Neuronal stem cell (in vitro differentiated cells): ENCODE results near the gene NRXN3.
A peak's percentile ranks its signal among the peaks of the same experiment; 100 is the strongest.

Experiments
- DNase-seq: peaks from one replicate; pipeline ENCODE4 v3.0.0-alpha.2; 2013; ENCODE audit warnings: low spot score
- H2AFZ ChIP-seq: one replicate; pipeline ENCODE4 v1.6.1; 2013; ENCODE audit warnings: mild to moderate bottlenecking, low read length, inconsistent platforms
- H2AK5ac ChIP-seq: 2 replicates; pipeline ENCODE4 v1.6.1; 2013; ENCODE audit warnings: low read depth, mild to moderate bottlenecking, inconsistent platforms, low read length, moderate library complexity, mixed read lengths
- H2BK120ac ChIP-seq: 2 replicates; pipeline ENCODE4 v1.6.1; 2013; ENCODE audit warnings: low read depth, mild to moderate bottlenecking, inconsistent platforms, low read length, moderate library complexity, mixed read lengths
- H2BK12ac ChIP-seq: one replicate; pipeline ENCODE4 v1.6.1; 2013; ENCODE audit warnings: low read length, inconsistent platforms
- H2BK15ac ChIP-seq: 2 replicates; pipeline ENCODE4 v1.6.1; 2013; ENCODE audit warnings: mild to moderate bottlenecking, low read length, inconsistent platforms, mixed read lengths
- H2BK5ac ChIP-seq: one replicate; pipeline ENCODE4 v1.6.1; 2013; ENCODE audit warnings: inconsistent platforms, mild to moderate bottlenecking, low read length, moderate library complexity
- H3K14ac ChIP-seq: one replicate; pipeline ENCODE4 v1.6.1; 2013; ENCODE audit warnings: low read length, inconsistent platforms
- H3K18ac ChIP-seq: 2 replicates; pipeline ENCODE4 v1.6.1; 2013; ENCODE audit warnings: low read length, inconsistent platforms
- H3K23ac ChIP-seq: 2 replicates; pipeline ENCODE4 v1.6.1; 2013; ENCODE audit warnings: low read depth, mild to moderate bottlenecking, mixed read lengths, low read length, inconsistent platforms; ENCODE audit not compliant: poor library complexity
- H3K27ac ChIP-seq: replicated peaks from 3 replicates; pipeline ENCODE4 v1.5.1; 2013; ENCODE audit warnings: low read length, inconsistent platforms
- H3K27me3 ChIP-seq, 3 experiments: 2 replicates each; pipeline ENCODE4 v1.6.1; 2013; ENCODE audit warnings: low read length in 3 of 3, mild to moderate bottlenecking in 2 of 3, inconsistent platforms in 1 of 3, low read depth in 1 of 3, mixed read lengths in 1 of 3, moderate library complexity in 1 of 3; ENCODE audit not compliant: control insufficient read depth in 3 of 3, insufficient read depth in 3 of 3
- H3K36me3 ChIP-seq, 2 donors: replicated peaks in 1 of 2; 2 replicates each; pipeline ENCODE4 v1.6.1; 2013; ENCODE audit warnings: low read length in 2 of 2; ENCODE audit not compliant: control insufficient read depth in 2 of 2, insufficient read depth in 2 of 2
- H3K4ac ChIP-seq: 2 replicates; pipeline ENCODE4 v1.6.1; 2013; ENCODE audit warnings: inconsistent platforms, mild to moderate bottlenecking, low read length, moderate library complexity
- H3K4me1 ChIP-seq, 2 donors: 1 replicate in 1 of 2; 2 replicates in 1 of 2; pipeline ENCODE4 v1.6.1; 2013; ENCODE audit warnings: low read length in 2 of 2, low read depth in 1 of 2; ENCODE audit not compliant: control insufficient read depth in 2 of 2, insufficient read depth in 1 of 2
- H3K4me2 ChIP-seq: one replicate; pipeline ENCODE4 v1.6.1; 2013; ENCODE audit warnings: mild to moderate bottlenecking, low read length, inconsistent platforms; ENCODE audit not compliant: insufficient read depth, poor library complexity, severe bottlenecking
- H3K4me3 ChIP-seq, 2 donors: 2 replicates each; pipeline ENCODE4 v1.5.1; 2013; ENCODE audit warnings: low read length in 2 of 2, mild to moderate bottlenecking in 2 of 2, inconsistent platforms in 1 of 2, moderate library complexity in 1 of 2
- H3K79me1 ChIP-seq: one replicate; pipeline ENCODE4 v1.6.1; 2013; ENCODE audit warnings: low read depth, mild to moderate bottlenecking, inconsistent platforms, low read length, moderate library complexity
- H3K9ac ChIP-seq: one replicate; pipeline ENCODE4 v1.6.1; 2013; ENCODE audit warnings: mild to moderate bottlenecking, low read depth, low read length, inconsistent platforms; ENCODE audit not compliant: poor library complexity
- H3K9me3 ChIP-seq, 2 donors: replicated peaks in 1 of 2; 2 replicates each; pipeline versions ENCODE3 to v1.6.1; 2013; ENCODE audit warnings: low read length in 2 of 2, mild to moderate bottlenecking in 2 of 2, inconsistent platforms in 1 of 2, low read depth in 1 of 2, mixed read lengths in 1 of 2, moderate library complexity in 1 of 2; ENCODE audit not compliant: control insufficient read depth in 2 of 2, insufficient read depth in 1 of 2
- H4K8ac ChIP-seq: one replicate; pipeline ENCODE4 v1.6.1; 2013; ENCODE audit warnings: low read depth, mild to moderate bottlenecking, inconsistent platforms, low read length, moderate library complexity
- H4K91ac ChIP-seq: one replicate; pipeline ENCODE4 v1.6.1; 2013; ENCODE audit warnings: low read length, low read depth, mild to moderate bottlenecking, inconsistent platforms; ENCODE audit not compliant: poor library complexity
- WGBS, 2 donors: extraction: QIAGEN DNeasy Blood & Tissue Kit; methylation state at CpG; one replicate each; pipeline ENCODE4 v1.1.7; 2013; ENCODE audit warnings: missing lambda C conversion rate in 2 of 2, mixed read lengths in 1 of 2; ENCODE audit not compliant: insufficient read length in 2 of 2, insufficient replicate concordance in 1 of 2; ENCODE audit errors: extremely low coverage in 2 of 2; 5-methylcytosine and 5-hydroxymethylcytosine counted together

The NRXN3 gene

DNA sequence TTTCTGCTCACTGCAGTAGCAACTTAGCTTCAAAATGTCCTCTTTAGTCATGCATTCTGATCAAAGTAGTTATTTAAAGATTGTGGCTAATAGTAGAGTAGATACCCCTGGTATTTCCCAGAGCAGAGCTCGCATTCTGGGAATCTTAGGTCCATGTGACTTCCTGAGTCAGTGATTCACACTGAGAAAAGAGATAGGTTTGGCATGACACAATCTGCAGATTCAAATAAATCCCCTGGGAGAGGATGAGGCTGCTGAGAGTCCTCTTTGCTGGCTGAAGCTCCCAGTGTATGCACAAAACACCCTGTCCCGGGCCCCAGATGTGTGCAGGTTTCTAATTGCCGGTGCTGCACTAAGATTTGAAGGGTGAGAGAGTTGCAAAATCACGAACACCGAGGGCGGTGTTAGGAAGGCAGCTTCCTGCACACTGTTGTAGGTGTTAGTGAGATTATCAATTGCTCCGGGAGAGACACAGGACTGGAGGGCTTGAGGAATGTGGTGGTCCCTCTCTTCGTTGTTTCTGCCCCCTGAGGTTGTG lies 233.2 kb downstream of the NRXN3 start:
- Histone ChIP-seq H2BK120ac (no peak overlapping the region), H3K27ac (no peak overlapping the region), H3K27me3 (no peaks in the 10 kb centered on the region), H3K14ac (no peak overlapping the region), H2BK15ac (no peak overlapping the region), H3K4me2 (peak overlapping the region; percentile 21), H2AK5ac (no peak overlapping the region), H3K79me1 (no peaks in the 10 kb centered on the region), H3K4me1 (peaks cover 0 to 5% of the 10 kb centered on the region in 2 donors), H3K9ac (no peak overlapping the region), H4K91ac (no peak overlapping the region), H2AFZ (no peak overlapping the region), H3K23ac (no peak overlapping the region), H2BK5ac (no peak overlapping the region), H3K4ac (no peak overlapping the region), H3K36me3 (no peaks in the 10 kb centered on the region), H3K4me3 (no peak overlapping the region), H3K18ac (no peak overlapping the region), H2BK12ac (no peak overlapping the region), H3K9me3 (no peaks in the 10 kb centered on the region), H4K8ac (no peak overlapping the region)
- DNase-seq, result no peak
- no CpG with 5 or more reads among the region's 8 CpGs for WGBS, 2 donors

DNA sequence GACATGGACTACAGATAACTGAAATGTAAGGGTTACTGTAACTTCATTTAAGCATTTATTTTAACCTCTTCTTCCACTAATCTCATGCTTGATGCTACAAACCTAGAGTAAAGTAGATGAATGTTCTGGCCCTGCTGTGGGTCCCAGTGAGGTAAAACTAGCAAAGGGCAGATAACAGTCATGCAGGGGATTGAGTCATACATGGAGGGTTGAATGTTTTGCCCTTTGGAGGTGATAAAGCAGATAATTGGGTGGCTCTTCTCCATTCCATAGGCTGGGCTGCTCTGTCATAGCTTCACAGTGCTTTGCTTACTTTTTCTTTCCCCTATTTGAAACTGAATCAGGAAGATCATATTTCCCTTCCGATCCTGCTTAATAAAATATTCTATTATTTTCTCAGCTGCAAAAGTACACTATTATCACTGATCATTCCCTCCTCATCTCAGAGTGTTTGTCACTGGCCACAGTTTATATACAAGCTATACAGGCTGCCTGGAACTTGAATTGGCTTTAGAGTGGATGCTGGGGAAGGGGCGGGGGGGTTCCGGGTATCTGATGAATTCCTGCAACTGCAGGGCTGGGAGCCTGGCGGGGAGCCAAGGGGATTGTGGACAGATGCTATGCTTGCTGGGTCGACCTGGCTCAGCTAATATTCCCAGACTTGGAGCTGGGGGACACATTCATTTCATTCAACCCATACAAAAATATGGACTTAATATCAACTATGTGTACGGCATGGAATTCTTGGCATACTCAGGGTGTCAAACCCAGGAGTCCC lies 235.1 kb downstream of the NRXN3 start:
- Histone ChIP-seq H2BK5ac (no peak overlapping the region), H3K36me3 (no peaks in the 10 kb centered on the region), H4K8ac (no peak overlapping the region), H3K9ac (no peak overlapping the region), H3K79me1 (no peaks in the 10 kb centered on the region), H2AK5ac (no peak overlapping the region), H3K27ac (no peak overlapping the region), H3K4ac (no peak overlapping the region), H2BK120ac (no peak overlapping the region), H2BK15ac (no peak overlapping the region), H3K4me1 (peaks cover 0 to 5% of the 10 kb centered on the region in 2 donors), H3K27me3 (no peaks in the 10 kb centered on the region), H3K18ac (no peak overlapping the region), H3K14ac (no peak overlapping the region), H3K23ac (no peak overlapping the region), H4K91ac (no peak overlapping the region), H3K9me3 (no peaks in the 10 kb centered on the region), H3K4me2 (no peak overlapping the region), H2AFZ (no peak overlapping the region), H3K4me3 (no peak overlapping the region), H2BK12ac (no peak overlapping the region)
- DNase-seq, result no peak
- no CpG with 5 or more reads among the region's 6 CpGs for WGBS, 2 donors

DNA sequence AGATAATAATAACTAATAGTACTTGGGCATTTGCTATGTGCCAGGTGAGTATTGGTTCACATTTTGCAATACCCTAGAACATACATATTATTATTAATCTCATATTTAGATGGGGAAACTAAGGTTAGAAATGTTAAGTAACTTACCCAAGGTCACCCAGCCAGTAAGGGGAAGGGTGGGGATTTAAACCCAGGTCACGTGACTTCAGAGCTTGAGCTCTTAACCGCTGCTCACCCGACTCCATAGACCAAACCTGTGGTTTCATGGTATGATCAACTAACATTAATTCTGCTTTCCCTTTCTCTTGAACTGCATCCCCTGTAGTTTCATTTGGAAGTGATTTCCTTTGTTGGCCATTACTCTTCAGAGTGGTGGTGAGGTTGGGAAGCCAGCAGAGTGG lies 242.3 kb downstream of the NRXN3 start:
- no peak overlapping the region for H3K27ac ChIP-seq
- no peak overlapping the region for H3K4me3 ChIP-seq
- H3K79me1 ChIP-seq, result no peaks in the 10 kb centered on the region
- no peak overlapping the region for H3K9ac ChIP-seq
- H2BK15ac ChIP-seq, result no peak overlapping the region
- DNase-seq, result no peak
- no peak overlapping the region for H4K91ac ChIP-seq
- H3K4me2 ChIP-seq, result no peak overlapping the region
- no peak overlapping the region for H3K14ac ChIP-seq
- no peak overlapping the region for H2BK5ac ChIP-seq
- H4K8ac ChIP-seq, result no peak overlapping the region
- no CpG with 5 or more reads among the region's 3 CpGs for WGBS, 2 donors
- no peak overlapping the region for H3K18ac ChIP-seq
- no peak overlapping the region for H3K4ac ChIP-seq
- no peak overlapping the region for H2BK120ac ChIP-seq
- no peak overlapping the region for H2AFZ ChIP-seq
- no peak overlapping the region for H2AK5ac ChIP-seq
- no peaks in the 10 kb centered on the region for H3K36me3 ChIP-seq
- H3K4me1 ChIP-seq, result no peaks in the 10 kb centered on the region
- no peaks in the 10 kb centered on the region for H3K27me3 ChIP-seq
- H2BK12ac ChIP-seq, result no peak overlapping the region
- H3K9me3 ChIP-seq, result no peaks in the 10 kb centered on the region
- no peak overlapping the region for H3K23ac ChIP-seq

DNA sequence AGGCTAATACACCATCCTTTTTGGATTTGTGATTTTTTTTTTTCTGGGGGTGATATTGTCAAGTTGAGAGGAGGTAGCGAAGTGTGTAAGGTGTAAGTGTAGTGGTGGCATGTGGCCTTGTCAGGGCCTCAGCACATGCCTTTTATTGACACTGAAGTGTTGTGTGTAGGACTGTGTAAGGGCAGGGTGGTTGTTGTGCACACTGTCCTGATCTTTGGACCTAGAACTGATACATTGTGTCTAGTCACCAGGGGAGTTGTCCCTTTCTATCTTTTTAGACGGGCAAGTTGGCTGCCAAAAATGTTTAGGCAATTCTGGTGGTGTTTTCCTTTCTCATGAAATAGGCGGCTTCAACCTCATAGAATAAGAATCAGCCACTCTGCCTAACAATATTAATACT lies 244.0 kb downstream of the NRXN3 start:
- DNase-seq, result no peak
- Histone ChIP-seq H3K36me3 (no peaks in the 10 kb centered on the region), H4K91ac (no peak overlapping the region), H3K9me3 (no peaks in the 10 kb centered on the region), H3K27me3 (no peaks in the 10 kb centered on the region), H3K4ac (no peak overlapping the region), H2AK5ac (no peak overlapping the region), H3K27ac (no peak overlapping the region), H2BK120ac (no peak overlapping the region), H2BK15ac (no peak overlapping the region), H3K14ac (no peak overlapping the region), H3K4me1 (no peaks in the 10 kb centered on the region), H3K4me3 (peak overlapping the region in 1 of 2 donors; percentile 49), H4K8ac (no peak overlapping the region), H3K9ac (no peak overlapping the region), H2BK12ac (no peak overlapping the region), H3K18ac (no peak overlapping the region), H3K79me1 (no peaks in the 10 kb centered on the region), H3K23ac (no peak overlapping the region), H3K4me2 (no peak overlapping the region), H2BK5ac (no peak overlapping the region), H2AFZ (no peak overlapping the region)
- no CpG with 5 or more reads among the region's 3 CpGs for WGBS, 2 donors
